Mucosa of descending colon (tissue), 3 donors: ENCODE data around the gene BHLHE23. TPM values are rescaled to one million over a fixed set of nuclear protein-coding genes. Genes with fewer than 3 reads are reported as not detected.

ENCODE experiments used
- ATAC-seq: fragments of 200-7000 bp; cut with Tn5 transposase; one replicate; pipeline ENCODE4 v1.9.1; 2020; ENCODE audit warnings: mild to moderate bottlenecking, moderate library complexity
- DNase-seq, 3 donors: peaks; one replicate each; pipeline ENCODE4 v3.0.0-alpha.2; 2020
- H3K36me3 ChIP-seq: fragments of 200-600 bp; one replicate; pipeline ENCODE4 v1.8.0; 2021; ENCODE audit warnings: low read depth, mild to moderate bottlenecking
- H3K4me1 ChIP-seq: fragments of 200-600 bp; one replicate; pipeline ENCODE4 v1.8.0; 2021; ENCODE audit warnings: low read depth, mild to moderate bottlenecking
- H3K4me3 ChIP-seq: fragments of 200-600 bp; one replicate; pipeline ENCODE4 v1.8.0; 2021; ENCODE audit warnings: mild to moderate bottlenecking
- H3K9me3 ChIP-seq: fragments of 200-600 bp; one replicate; pipeline ENCODE4 v1.8.0; 2021; ENCODE audit warnings: mild to moderate bottlenecking
- intact Hi-C, 2 donors: fragments of 100-400 bp; cut with DNase I in 1 of 2; cut with micrococcal nuclease in 1 of 2; formaldehyde crosslinking; loops; one replicate each; pipeline versions ENCODE4 v1.11.0 to v1.11.1; 2022; cut with DNase I, micrococcal nuclease
- total RNA-seq, 3 donors: library from RNA; stranded (reverse); fragmentation: NEBNext Ultra II Directional in 2 of 3; extraction: Animal tissue kit (Norgen Biotek cat#: 25700) in 2 of 3; gene quantifications; one replicate each; pipeline versions ENCODE4 v1.2.1 to v1.2.4, GENCODE V29; 2021 to 2023
- TF ChIP-seq, protein P1 (sequence below): fragments of 200-600 bp; IDR thresholded peaks from one replicate; pipeline ENCODE4 v1.8.0; 2022; ENCODE audit warnings: antibody characterized with exemption, mild to moderate bottlenecking
- donor health status: DM: no; HTN: no; CAD: no; lungs with moderate emphysema.
- donor health status: DM: no; HTN: no; CAD: no.
- donor health status: DM: no; HTN: yes; CAD: no.

The BHLHE23 gene
- total RNA-seq, 3 donors from 2014 or later = not detected

- TF ChIP-seq, protein P1, sequence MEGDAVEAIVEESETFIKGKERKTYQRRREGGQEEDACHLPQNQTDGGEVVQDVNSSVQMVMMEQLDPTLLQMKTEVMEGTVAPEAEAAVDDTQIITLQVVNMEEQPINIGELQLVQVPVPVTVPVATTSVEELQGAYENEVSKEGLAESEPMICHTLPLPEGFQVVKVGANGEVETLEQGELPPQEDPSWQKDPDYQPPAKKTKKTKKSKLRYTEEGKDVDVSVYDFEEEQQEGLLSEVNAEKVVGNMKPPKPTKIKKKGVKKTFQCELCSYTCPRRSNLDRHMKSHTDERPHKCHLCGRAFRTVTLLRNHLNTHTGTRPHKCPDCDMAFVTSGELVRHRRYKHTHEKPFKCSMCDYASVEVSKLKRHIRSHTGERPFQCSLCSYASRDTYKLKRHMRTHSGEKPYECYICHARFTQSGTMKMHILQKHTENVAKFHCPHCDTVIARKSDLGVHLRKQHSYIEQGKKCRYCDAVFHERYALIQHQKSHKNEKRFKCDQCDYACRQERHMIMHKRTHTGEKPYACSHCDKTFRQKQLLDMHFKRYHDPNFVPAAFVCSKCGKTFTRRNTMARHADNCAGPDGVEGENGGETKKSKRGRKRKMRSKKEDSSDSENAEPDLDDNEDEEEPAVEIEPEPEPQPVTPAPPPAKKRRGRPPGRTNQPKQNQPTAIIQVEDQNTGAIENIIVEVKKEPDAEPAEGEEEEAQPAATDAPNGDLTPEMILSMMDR = no peak
- no peaks in the 10 kb centered on the region for H3K36me3 ChIP-seq
- no peak overlapping the region for H3K4me3 ChIP-seq
- peaks cover 6% of the 10 kb centered on the region for H3K4me1 ChIP-seq
- intact Hi-C loops = no loop called here
- no peak for ATAC-seq
- no peak for DNase-seq
- H3K9me3 ChIP-seq = no peaks in the 10 kb centered on the region
Observed at GRCh38 chr20:62969939-62970306, 36.8 kb downstream of the BHLHE23 start.

- Histone ChIP-seq H3K9me3 (no peaks in the 10 kb centered on the region), H3K4me1 (peaks cover 6% of the 10 kb centered on the region), H3K4me3 (no peak overlapping the region), H3K36me3 (no peaks in the 10 kb centered on the region)
- TF ChIP-seq, protein P1 = no peak
- intact Hi-C loops = no loop called here
- no peak for DNase-seq
- ATAC-seq = no peak
Observed at GRCh38 chr20:62969179-62969760, 37.5 kb downstream of the BHLHE23 start.

- Histone ChIP-seq H3K4me1 (peaks cover 6% of the 10 kb centered on the region), H3K36me3 (no peaks in the 10 kb centered on the region), H3K4me3 (no peak overlapping the region), H3K9me3 (no peaks in the 10 kb centered on the region)
- intact Hi-C loops = no loop called here
- no peak for DNase-seq
- ATAC-seq = no peak
- TF ChIP-seq, protein P1 = no peak
Observed at GRCh38 chr20:62968378-62969178, 38.2 kb downstream of the BHLHE23 start.

GRCh38 chr20:62967628-62968351, 39.0 kb downstream of the BHLHE23 start:
- H3K9me3 ChIP-seq = no peaks in the 10 kb centered on the region
- H3K36me3 ChIP-seq = no peaks in the 10 kb centered on the region
- TF ChIP-seq, protein P1 = no peak
- H3K4me3 ChIP-seq = no peak overlapping the region
- intact Hi-C loops = no loop called here
- peaks cover 5% of the 10 kb centered on the region for H3K4me1 ChIP-seq
- ATAC-seq = no peak
- no peak for DNase-seq

DNA sequence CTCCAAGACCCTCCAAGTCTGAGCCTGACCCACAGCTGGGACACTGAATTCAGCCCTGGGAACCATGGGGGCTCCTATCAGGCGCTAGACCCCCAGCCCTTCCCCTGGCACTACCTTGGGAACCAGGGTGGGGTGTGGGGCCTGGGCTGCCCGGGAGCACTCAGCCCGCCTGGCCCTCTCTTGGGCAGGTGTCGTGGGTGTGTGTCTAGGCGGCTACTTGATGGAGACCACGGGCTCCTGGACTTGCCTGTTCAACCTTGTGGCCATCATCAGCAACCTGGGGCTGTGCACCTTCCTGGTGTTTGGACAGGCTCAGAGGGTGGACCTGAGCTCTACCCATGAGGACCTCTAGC, 39.6 kb downstream of the BHLHE23 start:
- no peaks in the 10 kb centered on the region for H3K36me3 ChIP-seq
- TF ChIP-seq, protein P1 = no peak
- ATAC-seq (no peak), DNase-seq (no peak)
- H3K9me3 ChIP-seq = no peaks in the 10 kb centered on the region
- no peaks in the 10 kb centered on the region for H3K4me1 ChIP-seq
- intact Hi-C loops = no loop called here
- H3K4me3 ChIP-seq = no peak overlapping the region
